ENCODE measurements around the gene BIRC6.

GRCh38 chr2:32379352-32379751, 22.5 kb downstream of the BIRC6 start:
- TF ChIP-seq CTCF (IDR thresholded peaks at IDR 0.05), result no peak
- no peak for TF ChIP-seq POLR2A (IDR thresholded peaks at IDR 0.05)

All from testis (tissue), 2 donors.